GM21786 (cell line): ENCODE data around the gene HOXD11.

Source experiments
- ATAC-seq: cut with Tn5 transposase; IDR thresholded peaks from one replicate; pipeline ENCODE4 v1.9.1; 2021; ENCODE audit not compliant: unreplicated experiment

Gene HOXD11

DNA sequence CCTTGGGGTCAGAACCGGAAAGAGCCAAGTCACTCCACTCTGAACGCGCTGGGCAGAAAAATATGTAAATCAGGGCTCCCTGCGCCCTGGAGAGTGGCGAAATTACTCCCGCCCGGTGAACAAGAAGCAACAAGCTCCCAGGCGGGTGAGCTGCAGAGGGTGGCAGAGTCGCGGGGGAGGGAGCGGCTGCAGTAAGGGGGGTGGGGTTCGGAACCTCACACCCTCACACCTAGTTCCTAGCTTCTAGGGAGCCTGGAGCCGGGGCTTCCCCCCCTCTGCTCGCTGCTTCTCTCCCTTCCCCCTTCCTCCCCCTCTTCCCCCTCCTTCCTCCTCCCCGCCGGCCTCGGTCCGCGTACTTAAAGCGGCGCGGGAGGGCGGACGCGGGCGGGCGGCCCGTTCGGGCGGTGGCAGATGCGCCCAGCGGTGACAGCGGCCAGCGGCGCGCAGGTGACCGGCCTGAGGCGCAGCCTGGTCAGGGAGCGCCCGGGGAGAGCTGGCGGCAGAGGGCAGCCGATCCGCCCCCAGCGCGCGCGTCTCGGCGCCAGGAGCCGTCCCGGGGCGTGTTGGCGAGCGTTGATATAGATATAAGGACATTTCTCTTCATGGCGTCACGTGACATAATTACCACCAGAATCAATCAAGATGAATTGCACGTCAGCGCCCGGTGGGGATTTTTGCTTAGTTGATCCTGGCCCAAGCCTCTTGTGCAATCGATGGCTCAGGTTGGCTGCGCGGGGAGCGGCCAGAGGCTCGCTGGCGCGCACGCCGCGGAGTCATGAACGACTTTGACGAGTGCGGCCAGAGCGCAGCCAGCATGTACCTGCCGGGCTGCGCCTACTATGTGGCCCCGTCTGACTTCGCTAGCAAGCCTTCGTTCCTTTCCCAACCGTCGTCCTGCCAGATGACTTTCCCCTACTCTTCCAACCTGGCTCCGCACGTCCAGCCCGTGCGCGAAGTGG, at the start of gene HOXD11:
Gene HOXD11 (plus strand): TSS at position 700 of the 959 bp plus-strand sequence. CDS start 76 bp downstream, at position 776.
- ATAC-seq = no peak

DNA sequence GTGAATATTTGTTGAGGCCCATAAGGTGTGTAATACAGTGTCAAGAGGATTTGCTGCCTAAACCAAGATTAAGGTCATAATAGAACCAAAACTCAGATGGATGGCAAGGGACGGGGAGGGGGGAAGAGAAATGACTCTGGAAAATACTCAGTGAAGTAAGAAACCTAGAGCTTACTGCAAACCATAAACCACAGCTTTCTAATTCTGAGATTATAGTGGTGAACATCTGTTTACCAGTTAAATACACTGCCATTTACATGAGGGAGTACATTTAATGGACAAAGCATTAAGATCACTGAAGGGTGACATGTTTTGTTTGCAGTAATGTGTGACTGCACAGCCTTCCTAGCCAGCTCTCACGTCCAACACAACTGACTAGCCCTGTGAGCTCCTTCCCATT, 43.1 kb upstream of the HOXD11 start:
- ATAC-seq = no peak

DNA sequence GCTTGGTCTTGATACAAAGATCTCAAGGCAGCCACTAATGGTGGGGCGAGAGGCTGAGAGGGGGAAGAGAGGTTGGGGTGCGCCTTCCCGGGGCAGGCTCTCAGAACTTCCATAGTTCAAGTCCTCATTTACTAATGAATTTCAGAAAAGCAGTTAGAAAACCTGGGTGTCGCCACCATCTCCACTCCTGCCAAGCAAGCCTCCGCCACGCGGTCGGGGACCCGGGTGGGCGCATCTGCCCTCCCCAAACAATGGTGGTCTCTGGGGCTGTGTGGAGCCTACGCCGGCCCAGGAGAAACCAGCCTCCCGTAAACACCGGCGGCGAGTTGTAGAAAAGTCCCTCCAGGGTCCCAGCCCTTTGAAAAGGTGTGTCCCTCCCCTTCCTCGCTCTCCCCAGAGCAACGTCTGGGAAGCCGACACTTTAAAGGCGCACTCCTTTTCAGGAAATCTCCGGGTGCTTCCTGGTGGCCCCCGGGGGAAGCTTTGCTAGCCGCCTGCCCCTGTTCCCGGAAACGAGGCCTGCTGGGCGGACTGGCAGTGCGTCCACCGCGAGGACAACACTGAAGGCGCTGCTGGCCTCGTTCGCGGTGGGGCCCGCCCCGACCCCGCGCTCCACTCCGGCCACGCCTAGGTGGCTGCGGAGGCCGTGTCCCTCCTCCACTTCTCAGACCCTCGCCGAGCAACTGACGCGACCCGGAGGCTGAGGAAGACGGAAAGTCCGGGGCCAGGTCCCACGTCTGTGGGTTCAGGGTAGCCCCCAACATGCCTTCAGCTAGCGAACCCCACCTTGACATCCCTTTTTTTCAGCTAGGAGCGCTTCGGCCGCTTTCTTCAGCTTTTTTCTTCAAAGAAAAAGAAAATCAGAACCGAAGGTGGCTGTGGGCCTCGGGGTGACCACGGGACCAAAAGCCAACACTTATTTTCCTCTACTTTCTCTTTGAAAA, 40.2 kb upstream of the HOXD11 start:
- no peak for ATAC-seq

DNA sequence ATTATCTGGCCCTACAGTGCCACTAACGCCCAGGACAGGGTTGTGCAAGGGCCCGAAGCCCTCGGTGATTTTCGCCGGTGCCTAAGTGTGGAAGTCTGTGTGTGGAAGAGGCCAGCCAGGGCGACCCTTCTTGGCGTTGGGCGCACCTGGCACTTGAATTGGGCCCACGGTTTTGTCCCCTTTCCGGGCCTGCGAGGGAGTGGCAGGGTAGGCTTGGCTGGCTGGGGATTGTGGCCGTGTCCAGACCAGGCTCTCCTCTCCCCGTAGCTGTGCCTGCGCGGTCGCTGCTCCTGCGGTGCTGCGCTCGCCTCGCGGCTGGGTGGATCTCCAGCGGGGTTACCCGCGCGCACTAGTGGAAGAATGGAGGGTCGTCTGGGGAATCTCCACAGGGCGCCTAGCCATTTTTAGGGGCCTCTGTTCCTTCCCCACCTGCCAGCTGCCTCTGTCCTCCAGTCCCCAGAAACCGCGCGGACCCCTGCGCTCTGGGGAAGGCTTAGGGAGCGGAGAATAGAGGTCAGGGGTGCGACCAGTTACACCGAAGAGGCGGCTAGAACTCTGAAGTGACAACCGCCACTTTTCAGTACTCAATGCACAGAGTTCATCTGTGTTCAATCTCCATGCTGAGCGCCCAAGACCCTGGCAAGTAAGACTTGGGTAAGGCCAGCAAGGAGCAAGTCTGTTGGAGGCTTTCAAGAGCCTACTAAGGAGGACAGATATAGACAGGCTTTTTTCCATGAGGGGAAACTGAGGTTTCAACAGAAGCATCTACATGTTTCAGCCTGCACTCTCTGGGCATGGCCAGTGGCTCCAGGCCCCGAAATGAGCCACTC, 39.3 kb upstream of the HOXD11 start:
- ATAC-seq = no peak

DNA sequence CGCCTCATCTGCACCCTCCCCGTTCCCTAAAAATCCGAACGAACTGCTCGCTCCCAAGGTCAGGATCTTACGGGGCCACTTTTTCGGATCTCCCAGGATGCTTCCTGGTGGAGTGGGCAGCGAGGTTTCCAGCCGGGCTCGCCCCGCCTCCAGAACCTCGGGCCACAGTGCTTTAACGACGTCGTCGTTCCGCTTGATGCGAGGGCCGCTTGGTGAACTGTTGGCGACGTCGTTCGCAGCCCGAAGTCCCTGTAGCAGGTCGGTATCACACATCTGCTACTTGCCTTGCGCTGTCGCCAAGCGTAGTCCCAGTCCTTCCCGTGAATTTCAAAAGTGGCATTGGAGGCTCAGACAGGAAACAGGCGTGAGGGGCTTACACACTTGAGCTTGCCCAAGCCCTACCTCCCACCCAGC, 38.7 kb upstream of the HOXD11 start:
- ATAC-seq = no peak

DNA sequence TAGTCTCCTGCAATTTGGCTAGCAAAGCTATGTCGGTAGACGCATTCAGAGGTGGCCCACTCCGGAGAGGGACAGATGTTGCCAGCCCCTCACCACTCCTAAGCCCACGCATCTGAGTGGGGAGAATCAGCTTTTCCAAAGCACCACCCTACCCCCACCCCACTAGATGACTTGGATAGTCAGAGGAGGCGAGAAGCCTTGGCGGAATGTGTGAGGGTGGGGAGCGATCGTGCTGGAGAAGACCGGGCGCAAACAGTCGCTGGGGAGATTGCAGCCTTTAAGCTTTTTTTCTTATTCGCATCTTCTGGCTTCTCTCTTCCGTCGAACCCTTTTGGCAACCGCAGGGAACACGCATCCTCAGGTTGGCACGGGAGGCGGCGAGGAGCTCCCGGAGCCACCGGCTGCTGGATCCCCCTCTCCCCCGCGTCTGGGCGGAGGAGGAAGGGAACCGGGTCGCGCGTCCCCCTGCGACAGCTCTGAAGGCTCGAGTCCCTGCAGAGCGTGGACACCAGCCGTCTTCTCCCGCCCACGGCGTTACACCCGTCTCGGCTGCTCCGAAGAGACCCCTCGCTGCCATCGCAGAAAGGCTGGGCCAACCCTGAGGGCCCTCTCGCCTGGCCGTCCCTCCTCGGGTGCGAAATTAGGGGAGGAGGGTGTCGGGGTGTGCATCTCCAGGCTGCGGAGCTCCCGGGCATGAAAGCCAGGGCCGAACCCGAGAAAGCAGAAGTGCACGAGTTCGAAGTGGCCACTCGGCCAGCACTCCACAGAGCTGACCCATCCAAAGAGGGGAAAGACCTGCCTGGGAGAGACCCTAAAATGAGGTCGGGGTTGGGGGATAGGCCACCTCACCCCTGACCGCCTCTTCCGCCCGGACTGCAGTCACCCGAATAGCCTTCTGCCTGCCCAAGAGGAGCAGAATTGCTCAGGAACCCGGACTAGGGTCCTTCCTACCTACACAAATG, 35.5 kb upstream of the HOXD11 start:
- no peak for ATAC-seq

DNA sequence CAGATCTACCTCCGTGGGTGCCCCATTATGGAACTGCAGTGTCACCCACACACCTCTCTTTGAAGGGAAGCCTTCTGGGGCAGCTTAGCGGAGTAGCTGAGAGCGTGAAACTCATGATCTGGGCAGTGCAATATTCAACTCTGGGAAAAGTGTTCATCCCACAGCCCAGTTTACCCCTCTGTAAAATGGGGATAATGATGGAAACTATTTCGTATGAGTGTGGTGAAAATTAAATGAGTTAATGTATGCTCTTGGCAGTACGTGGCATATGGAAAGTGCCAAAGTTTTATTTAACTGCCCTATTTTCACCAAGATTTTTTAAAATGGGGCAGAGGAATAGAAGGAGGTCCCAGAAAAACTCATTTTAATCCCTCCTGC, 34.8 kb upstream of the HOXD11 start:
- no peak for ATAC-seq

DNA sequence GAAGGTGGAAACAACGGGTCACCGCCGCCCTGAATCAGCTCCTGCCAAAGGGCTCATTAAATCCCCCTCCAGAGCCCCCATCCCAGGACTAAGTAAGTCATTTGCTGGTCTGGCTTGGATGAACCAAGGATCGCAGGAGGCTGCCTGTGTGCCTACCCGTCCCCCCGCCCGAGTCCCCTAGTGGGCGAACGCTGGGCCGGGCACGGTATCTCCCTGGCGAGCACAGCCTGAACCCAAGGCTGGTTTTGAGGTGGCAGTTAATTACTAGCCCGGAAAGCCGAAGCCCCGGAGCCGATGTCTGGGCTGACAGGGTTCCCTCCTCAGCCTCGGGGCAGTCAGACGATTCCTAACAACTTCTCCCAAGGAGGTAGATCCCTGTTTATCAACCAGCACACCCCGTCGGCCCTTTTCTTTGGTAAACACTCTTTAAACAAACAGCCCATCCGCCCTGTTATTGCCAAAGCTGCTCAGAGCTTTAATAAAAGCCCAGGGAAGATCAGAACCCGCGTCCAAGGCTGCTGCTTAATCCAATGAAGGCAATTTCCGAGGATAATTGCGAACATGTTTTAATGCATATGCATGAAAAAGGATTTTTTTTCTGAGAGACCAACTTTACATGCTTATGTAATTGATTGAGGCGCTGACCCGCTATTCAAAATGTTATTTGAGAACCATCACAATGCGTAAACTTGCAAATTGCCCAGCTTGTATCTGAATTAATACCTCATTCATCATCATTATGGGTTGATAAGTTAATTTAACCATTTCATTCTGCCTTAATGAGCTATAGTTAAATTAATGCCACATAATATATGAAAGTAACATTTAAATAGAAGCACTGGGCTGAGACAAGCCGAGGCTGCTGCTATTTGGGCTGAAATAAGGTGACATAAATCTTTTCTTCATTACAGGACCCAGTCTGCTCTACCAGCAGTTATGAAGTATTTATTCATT, 33.9 kb upstream of the HOXD11 start:
- ATAC-seq = no peak

DNA sequence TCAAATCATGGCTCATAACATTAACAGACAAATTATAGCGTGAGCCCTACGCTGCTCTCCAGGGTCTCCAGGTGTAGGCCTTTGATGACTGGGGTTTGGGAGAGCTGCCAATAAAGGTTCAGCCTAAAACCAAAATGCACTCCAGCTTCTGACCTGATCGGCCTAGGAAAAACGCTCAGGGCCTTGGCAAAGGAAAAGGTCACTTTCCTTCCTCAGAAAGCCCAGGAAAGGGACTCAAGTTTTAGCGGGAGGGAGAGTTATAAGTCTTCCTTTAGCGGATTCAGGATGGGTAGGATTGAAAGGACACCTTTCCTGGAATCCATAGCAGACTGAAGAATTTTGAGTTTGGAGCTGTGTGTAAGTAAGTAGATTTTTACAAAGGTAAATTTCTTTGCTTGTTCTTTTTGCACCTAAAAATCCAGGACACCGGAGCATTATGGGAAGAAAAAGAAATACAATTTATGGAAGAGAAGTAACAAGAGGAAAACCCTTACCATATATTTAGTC, 32.1 kb upstream of the HOXD11 start:
- ATAC-seq = no peak

DNA sequence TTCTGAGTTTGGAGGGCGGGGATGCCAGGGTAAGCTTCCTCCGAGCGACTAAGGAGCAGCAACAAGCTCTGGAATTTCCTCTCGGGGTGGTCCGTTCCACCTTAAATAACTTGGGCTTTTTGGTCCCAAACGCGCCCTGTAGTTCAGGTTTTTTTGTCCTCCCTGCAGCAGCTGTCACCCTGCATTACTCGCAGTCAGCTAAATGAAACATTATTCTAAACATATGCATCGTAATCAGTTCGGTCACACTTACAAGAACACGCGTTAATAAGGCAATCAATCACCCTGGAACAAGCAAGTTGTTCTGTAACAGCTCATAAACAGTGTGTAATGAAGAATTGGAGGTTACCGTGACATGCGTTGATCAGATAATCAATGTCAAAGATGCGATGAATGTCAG, 31.6 kb upstream of the HOXD11 start:
- no peak for ATAC-seq

DNA sequence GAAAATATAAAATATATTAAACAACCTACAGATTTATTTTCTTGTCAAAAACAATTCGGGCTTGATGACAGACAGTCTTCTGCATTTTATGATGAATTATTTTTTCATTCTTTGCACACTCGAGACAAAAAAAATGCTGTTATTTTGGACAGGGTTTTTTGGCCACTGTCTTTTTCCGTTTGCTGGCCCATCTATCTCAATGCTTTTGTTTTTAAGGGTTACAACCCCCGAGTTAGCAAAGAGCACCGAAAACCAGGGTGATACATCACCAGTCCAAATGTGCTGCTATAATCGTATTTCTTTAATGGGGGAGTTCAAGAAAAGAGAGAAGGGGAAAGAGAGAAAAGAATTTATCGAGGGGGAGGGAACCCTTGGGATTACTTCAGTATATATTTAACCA, 31.0 kb upstream of the HOXD11 start:
- no peak for ATAC-seq

DNA sequence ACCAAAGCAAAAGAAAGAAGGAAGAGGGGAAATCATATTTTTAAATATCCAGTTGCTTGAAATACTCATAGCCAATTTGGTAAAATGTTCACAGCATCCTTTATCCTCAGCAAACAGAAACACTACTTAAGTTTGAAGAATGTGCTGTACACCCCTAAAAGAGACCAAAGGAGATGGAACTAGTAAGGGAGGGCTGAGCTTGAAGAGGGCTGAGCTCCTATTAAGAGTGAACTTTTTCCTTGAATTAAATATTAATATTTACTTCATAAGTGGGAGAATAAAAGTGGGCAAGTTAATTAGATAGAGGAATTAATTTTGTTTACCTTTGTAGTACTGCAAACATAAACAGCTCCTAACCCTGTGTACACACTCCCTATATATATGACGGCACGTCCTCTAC, 30.3 kb upstream of the HOXD11 start:
- ATAC-seq = no peak

DNA sequence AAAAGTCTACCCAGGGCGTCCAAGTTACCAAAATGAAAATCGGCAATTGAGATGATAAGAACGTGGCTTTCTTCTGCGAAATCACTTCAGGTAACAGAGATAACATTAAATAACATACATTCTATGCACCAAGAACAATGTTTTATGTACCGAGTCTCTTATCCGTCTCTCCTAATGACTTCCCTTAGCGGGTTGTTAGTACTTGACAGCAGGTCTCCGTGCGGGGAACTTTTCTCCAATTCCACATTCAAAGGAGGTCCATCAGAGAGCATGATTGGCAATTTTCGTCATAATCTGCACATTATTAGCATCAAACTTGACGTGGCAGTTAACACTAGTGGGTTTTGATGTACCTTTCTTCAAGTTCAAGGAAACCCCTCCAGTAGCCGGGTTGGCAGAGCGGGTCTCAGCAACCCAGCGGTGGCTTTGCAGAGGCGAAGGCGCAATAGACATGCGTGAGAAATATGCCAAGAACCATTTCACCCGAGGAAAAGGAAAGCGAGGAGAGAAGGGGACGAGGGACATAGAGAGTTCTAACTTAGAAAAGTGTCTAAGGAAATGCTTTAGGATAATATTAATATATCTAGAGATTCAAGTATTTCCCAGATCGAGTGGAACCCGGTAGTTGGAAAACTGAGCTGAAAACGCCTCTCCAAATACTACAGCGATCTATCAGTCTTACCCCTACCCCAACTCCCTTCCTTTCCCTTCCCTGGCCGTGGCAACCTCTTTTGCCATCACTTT, 28.4 kb upstream of the HOXD11 start:
- no peak for ATAC-seq

DNA sequence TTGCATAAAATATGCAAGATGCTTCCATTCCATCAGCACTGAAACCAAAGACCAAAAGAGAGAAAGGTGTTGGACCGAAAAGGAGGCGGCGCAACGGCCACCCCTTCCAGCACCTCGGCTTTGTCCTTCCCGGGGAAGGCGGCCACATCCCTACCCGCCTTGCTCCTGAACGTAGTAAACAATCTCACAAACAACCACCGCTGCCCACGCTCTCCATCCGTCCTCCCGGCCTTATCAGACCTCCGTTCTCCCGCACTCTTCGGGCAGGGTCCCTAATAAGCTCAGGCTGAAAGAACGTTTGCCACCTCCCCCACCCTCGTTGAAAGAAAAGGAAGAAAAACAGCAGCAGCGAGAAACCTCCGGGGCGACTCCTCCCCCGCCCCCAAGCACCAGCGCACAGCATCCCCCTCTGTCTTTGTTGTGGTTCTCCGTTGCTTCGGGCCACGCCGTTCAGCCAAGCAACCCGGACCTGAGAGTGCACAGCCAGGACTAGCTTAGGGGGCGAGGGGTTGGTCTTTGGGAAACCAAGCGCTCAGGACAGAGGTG, 27.7 kb upstream of the HOXD11 start:
- ATAC-seq = no peak

DNA sequence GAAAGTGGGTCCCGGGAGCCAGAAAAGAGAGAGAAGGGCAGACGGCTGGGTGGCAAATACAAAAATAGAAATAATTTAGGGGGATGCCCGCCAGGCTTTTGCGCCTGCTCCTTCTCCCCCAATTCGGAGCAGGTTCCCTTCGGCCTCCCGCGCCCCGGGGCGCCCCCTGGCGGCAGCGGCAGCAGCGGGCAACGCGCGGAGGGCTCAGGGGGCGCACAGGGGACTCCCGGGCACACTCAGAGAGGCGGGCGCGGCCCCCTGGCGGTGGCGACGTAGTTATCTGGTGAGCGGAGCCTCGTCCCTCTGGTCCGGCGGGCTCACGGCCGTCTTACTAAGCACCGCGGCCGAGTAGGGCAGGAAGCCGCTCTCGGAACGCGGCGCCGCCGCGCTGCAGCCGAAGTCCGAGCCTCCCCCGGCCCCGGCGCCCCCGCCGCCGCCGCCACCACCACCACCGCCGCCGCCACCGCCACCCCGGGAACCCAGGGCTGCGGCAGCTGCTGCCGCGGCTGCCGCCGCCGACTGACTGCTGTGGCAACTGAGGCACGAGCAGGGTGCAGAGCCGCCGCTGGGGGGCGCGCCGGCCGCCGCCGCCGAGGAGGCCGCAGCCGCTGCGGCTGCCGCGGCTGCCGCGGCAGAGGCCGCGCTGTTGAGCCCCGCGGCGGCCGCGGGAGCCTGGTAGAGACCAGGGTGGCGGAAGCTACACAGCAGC, 27.1 kb upstream of the HOXD11 start:
- no peak for ATAC-seq

DNA sequence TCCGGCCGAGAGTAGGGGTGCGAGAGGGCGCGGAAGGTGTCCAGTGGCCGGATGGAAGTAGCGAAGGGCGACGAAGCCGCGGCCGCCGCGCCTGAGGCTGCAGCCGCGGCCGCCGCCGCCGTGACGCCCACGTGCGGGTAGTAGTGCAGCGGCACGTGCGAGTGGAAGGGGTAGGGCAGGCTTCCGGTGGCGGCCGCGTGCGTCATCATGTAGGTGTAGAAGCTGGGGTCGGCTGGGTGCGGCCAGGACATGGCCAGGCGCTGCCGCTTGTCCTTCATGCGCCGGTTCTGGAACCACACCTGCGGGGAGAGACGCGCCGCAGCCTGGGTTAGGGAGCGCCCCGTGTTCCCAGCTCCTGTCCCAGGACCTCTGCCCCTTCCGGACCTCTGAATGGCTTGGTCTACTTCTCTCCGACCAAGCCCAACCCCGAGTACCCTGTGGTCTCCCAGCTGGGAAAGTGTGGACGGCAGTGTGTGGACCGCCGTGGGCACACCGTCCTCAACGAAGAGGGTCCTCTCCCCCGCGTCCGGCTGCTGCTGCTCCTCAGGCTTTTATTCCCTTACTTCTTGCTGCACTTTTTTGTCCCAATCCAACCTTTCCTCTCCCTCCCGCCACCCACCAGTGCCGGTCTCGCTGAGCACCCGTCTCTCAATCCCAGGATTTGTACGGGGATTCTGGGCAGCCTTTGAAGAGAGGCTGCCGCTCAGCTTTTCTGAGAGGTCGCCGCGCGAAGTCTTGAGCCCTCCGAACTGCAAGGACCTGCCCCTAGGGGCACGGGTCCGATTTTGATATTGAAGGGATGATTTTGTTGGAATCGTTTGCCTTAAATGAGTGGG, 26.3 kb upstream of the HOXD11 start:
- ATAC-seq = no peak
